ENCODE measurements around the gene SLC25A38. TPM values are rescaled to one million over a fixed set of nuclear protein-coding genes. Genes with fewer than 3 reads are reported as not detected.

Gene SLC25A38
- total RNA-seq, 1 experiment from 2014 or later: 22.0 TPM

DNA sequence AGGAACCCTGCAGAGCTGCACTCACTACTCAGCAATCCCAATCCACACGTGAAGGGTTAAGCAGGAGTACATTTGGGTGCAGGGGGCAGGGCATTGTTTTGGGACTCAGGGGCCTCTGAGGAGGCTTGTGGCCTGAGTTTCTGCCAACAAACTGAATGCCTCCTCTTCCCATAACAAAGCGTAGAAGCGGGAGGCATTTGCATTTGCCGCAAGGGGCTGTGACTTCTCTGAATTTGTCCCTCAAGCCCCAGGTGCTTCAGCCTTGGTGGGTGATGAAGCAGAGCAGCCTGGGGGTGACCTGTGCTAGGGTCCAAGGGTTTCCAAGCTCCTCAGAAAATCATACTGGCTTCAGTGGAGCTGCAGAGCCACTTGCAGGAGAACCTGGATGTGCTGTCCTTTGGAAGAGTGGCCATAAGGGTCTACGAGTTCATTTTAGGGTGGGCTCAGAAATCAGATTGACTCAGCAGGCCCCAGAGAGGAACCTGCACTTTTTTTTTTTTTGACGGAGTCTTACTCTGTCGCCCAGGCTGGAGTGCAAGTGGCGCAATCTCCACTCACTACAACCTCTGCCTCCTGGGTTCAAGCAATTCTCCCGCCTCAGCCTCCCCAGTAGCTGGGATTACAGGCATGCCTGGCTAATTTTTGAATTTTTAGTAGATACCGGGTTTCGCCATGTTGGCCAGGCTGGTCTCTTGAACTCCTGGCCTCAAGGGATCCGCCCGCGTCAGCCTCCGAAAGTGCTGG lies 21.9 kb downstream of the SLC25A38 start:
- Histone ChIP-seq H3K27me3 (ENCODE audit: insufficient read depth, low read depth) (no peaks in the 10 kb centered on the region), H3K4me3 (peak overlapping the region; percentile 98; the same call in 1 of the 2 replicates), H3K9me3 (ENCODE audit: insufficient read depth, low read depth) (no peaks in the 10 kb centered on the region), H3K4me2 (peak overlapping the region; percentile 86; the same call in 1 of the 2 replicates), H3F3A (ENCODE audit: insufficient read depth, low read depth) (peaks cover 43% of the 10 kb centered on the region), H3K4me1 (replicated peaks; ENCODE audit: insufficient read depth) (peaks cover 24% of the 10 kb centered on the region), H3K9me2 (ENCODE audit: insufficient read depth) (no peaks in the 10 kb centered on the region), H3K36me3 (ENCODE audit: low read depth) (peaks cover 25% of the 10 kb centered on the region), H2AFZ (no peak overlapping the region), H3K79me2 (ENCODE audit: low read depth) (peaks cover 35% of the 10 kb centered on the region), H4K20me1 (ENCODE audit: insufficient read depth) (peaks cover 10% of the 10 kb centered on the region), H3K27ac (no peak overlapping the region)
- CTCF ChIA-PET: interaction anchor here (0.7 kb wide), 2 partner anchors 94 to 135 kb away, joined by 4 to 6 read pairs; no protein-coding TSS in a partner anchor
- BruUV-seq (replicated peaks): no TSS peak
- intact Hi-C loops (cut with micrococcal nuclease; ENCODE audit: unreplicated experiment): no loop called here
- POLR2A ChIA-PET (ENCODE audit: unreplicated experiment): no interaction called here
- TF ChIP-seq CTCF (conservative IDR thresholded peaks at IDR 0.05) (no peak), EZH2 (IDR thresholded peaks at IDR 0.05; ENCODE audit: low read depth) (no peak)
- DNase-seq: no peak

GRCh38 chr3:39405687-39406367 lies 22.7 kb downstream of the SLC25A38 start:
- TF ChIP-seq EZH2 (IDR thresholded peaks at IDR 0.05; ENCODE audit: low read depth): no peak
- TF ChIP-seq CTCF (conservative IDR thresholded peaks at IDR 0.05): no peak
- DNase-seq: no peak
- Histone ChIP-seq H4K20me1 (ENCODE audit: insufficient read depth) (peaks cover 17% of the 10 kb centered on the region), H3K4me2 (peak overlapping the region; percentile 86), H3K4me1 (replicated peaks; ENCODE audit: insufficient read depth) (peaks cover 24% of the 10 kb centered on the region), H3K79me2 (ENCODE audit: low read depth) (peaks cover 40% of the 10 kb centered on the region), H3K36me3 (ENCODE audit: low read depth) (peaks cover 29% of the 10 kb centered on the region), H3F3A (ENCODE audit: insufficient read depth, low read depth) (peaks cover 51% of the 10 kb centered on the region), H3K4me3 (peak overlapping the region; percentile 98; the same call in 1 of the 2 replicates), H3K27me3 (ENCODE audit: insufficient read depth, low read depth) (no peaks in the 10 kb centered on the region), H3K9me3 (ENCODE audit: insufficient read depth, low read depth) (no peaks in the 10 kb centered on the region), H2AFZ (peak overlapping the region; percentile 79), H3K9me2 (ENCODE audit: insufficient read depth) (no peaks in the 10 kb centered on the region), H3K27ac (peak overlapping the region; percentile 94)
- CTCF ChIA-PET: interaction anchor here (0.7 kb wide), 1 partner anchor 135 kb away, joined by 6 read pairs; no protein-coding TSS in a partner anchor
- intact Hi-C loops (cut with micrococcal nuclease; ENCODE audit: unreplicated experiment): loop anchor here (1.0 kb wide), 1 partner anchor 22 kb away; no protein-coding TSS in a partner anchor
- POLR2A ChIA-PET (ENCODE audit: unreplicated experiment): interaction anchor here (0.6 kb wide), 1 partner anchor 388 kb away, joined by 3 read pairs; no protein-coding TSS in a partner anchor
- TSS peak; percentile 72 for BruUV-seq (replicated peaks)
